GM23338 (cell line): ENCODE results near the gene TAF1D. TPM values are rescaled to one million over a fixed set of nuclear protein-coding genes. Genes with fewer than 3 reads are reported as not detected.

Source experiments
- ATAC-seq: fragments of 200-7000 bp; cut with Tn5 transposase; 3 replicates; pipeline ENCODE4 v1.9.1; 2020
- DNase-seq: peaks from one replicate; pipeline ENCODE4 v3.0.0-alpha.2; 2015; ENCODE audit warnings: low spot score
- H2AFZ ChIP-seq: fragments of 200-600 bp; sonication (generic); 2 replicates; pipeline ENCODE4 v1.8.0; 2016; ENCODE audit warnings: antibody characterized with exemption, mild to moderate bottlenecking, moderate library complexity
- H3F3A ChIP-seq: fragments of 200-600 bp; sonication (generic); replicated peaks from 2 replicates; pipeline ENCODE4 v1.8.0; 2017; ENCODE audit warnings: antibody characterized with exemption, mixed run types, low read depth
- H3K27ac ChIP-seq: fragments of 200-600 bp; sonication (generic); 2 replicates; pipeline ENCODE4 v1.6.1; 2016; ENCODE audit warnings: low read depth
- H3K27me3 ChIP-seq: fragments of 200-600 bp; sonication (generic); 2 replicates; pipeline ENCODE4 v1.8.0; 2016; ENCODE audit warnings: mild to moderate bottlenecking, mixed run types, moderate library complexity; ENCODE audit not compliant: insufficient read depth
- H3K36me3 ChIP-seq: fragments of 200-600 bp; sonication (generic); 2 replicates; pipeline ENCODE4 v1.8.0; 2016; ENCODE audit warnings: mild to moderate bottlenecking; ENCODE audit not compliant: insufficient read depth
- H3K4me1 ChIP-seq: fragments of 200-600 bp; sonication (generic); 2 replicates; pipeline ENCODE4 v1.8.0; 2016; ENCODE audit warnings: mild to moderate bottlenecking, moderate library complexity; ENCODE audit not compliant: insufficient read depth
- H3K4me2 ChIP-seq: fragments of 200-600 bp; sonication (generic); 2 replicates; pipeline ENCODE4 v1.7.1; 2017; ENCODE audit warnings: mixed run types
- H3K4me3 ChIP-seq: fragments of 200-600 bp; sonication (generic); 2 replicates; pipeline ENCODE4 v1.6.1; 2016; ENCODE audit warnings: mixed run types
- H3K79me2 ChIP-seq: fragments of 200-600 bp; sonication (generic); replicated peaks from 2 replicates; pipeline ENCODE4 v1.8.0; 2017; ENCODE audit warnings: mild to moderate bottlenecking; ENCODE audit not compliant: insufficient read depth
- H3K9me2 ChIP-seq: fragments of 200-600 bp; sonication (generic); 2 replicates; pipeline ENCODE4 v1.8.0; 2017; ENCODE audit not compliant: insufficient read depth
- H4K20me1 ChIP-seq: fragments of 200-600 bp; sonication (generic); replicated peaks from 2 replicates; pipeline ENCODE4 v1.8.0; 2017; ENCODE audit warnings: mild to moderate bottlenecking; ENCODE audit not compliant: insufficient read depth
- H3K27ac Mint-ChIP-seq: 2 replicates; pipeline ENCODE4 v1.8.0; 2020; ENCODE audit warnings: inconsistent platforms, mild to moderate bottlenecking, moderate library complexity, mixed read lengths
- H3K27me3 Mint-ChIP-seq: 3 replicates; pipeline ENCODE4 v1.8.0; 2022; ENCODE audit warnings: low read depth, mild to moderate bottlenecking, moderate library complexity, mixed read lengths, inconsistent platforms; ENCODE audit not compliant: insufficient read depth, poor library complexity
- H3K36me3 Mint-ChIP-seq: 3 replicates; pipeline ENCODE4 v1.8.0; 2021; ENCODE audit warnings: low read depth, mild to moderate bottlenecking, inconsistent platforms, moderate library complexity, mixed read lengths
- H3K4me1 Mint-ChIP-seq: 3 replicates; pipeline ENCODE4 v1.8.0; 2020; ENCODE audit warnings: mild to moderate bottlenecking, inconsistent platforms, mixed read lengths
- H3K4me3 Mint-ChIP-seq: 3 replicates; pipeline ENCODE4 v1.8.0; 2021; ENCODE audit warnings: moderate library complexity, mild to moderate bottlenecking, inconsistent platforms, mixed read lengths
- H3K9me3 Mint-ChIP-seq: 3 replicates; pipeline ENCODE4 v1.8.0; 2020; ENCODE audit warnings: moderate library complexity, mild to moderate bottlenecking, inconsistent platforms, mixed read lengths
- CREB1 ChIP-seq: fragments of 250-450 bp; sonication (Bioruptor Pico); IDR thresholded peaks from 2 replicates; pipeline ENCODE4 v1.5.0; 2020; ENCODE audit warnings: low read depth, mild to moderate bottlenecking, moderate library complexity
- EZH2 ChIP-seq: fragments of 200-600 bp; sonication (generic); IDR thresholded peaks from one replicate; pipeline ENCODE4 v1.8.0; 2017; ENCODE audit warnings: antibody characterized with exemption, mild to moderate bottlenecking, low read depth; ENCODE audit not compliant: unreplicated experiment
- EZH2phosphoT487 ChIP-seq: fragments of 200-600 bp; sonication (generic); IDR thresholded peaks from one replicate; pipeline ENCODE4 v1.8.1; 2018; ENCODE audit warnings: antibody characterized with exemption; ENCODE audit not compliant: unreplicated experiment
- JUNB ChIP-seq: IDR thresholded peaks from one replicate; pipeline ENCODE4 v1.6.1; 2016; ENCODE audit warnings: antibody characterized with exemption; ENCODE audit not compliant: unreplicated experiment
- NANOG ChIP-seq: IDR thresholded peaks from 2 replicates; pipeline ENCODE4 v1.6.1; 2016; ENCODE audit warnings: antibody characterized with exemption, borderline replicate concordance
- STAT1 ChIP-seq: IDR thresholded peaks from one replicate; pipeline ENCODE4 v1.6.1; 2016; ENCODE audit warnings: antibody characterized with exemption; ENCODE audit not compliant: unreplicated experiment
- ZNF114 ChIP-seq: fragments of 250-450 bp; sonication (Bioruptor Pico); IDR thresholded peaks from 2 replicates; pipeline ENCODE4 v1.5.0; 2020; ENCODE audit warnings: mild to moderate bottlenecking, moderate library complexity
- polyA plus RNA-seq: library from polyadenylated mRNA; unstranded; fragments of >200 nt; fragmentation: Nextera tagmentation; extraction: Ambion mirVana; gene quantifications from 2 replicates; pipeline ENCODE4 v1.2.1, GENCODE V29; 2016
- total RNA-seq: library from RNA; depleted of rRNA; stranded (reverse); fragments of >200 nt; shearing (Covaris generic); gene quantifications from 2 replicates; pipeline ENCODE4 v1.2.3, GENCODE V29; 2014
- TF ChIP-seq, protein P1 (sequence below): fragments of 250-450 bp; sonication (Bioruptor Pico); IDR thresholded peaks from 2 replicates; pipeline ENCODE4 v1.5.0; 2020; ENCODE audit warnings: mild to moderate bottlenecking, moderate library complexity

The TAF1D gene
- total and polyA plus RNA-seq, 2 experiments from 2014 or later: 240 to 246 TPM

DNA sequence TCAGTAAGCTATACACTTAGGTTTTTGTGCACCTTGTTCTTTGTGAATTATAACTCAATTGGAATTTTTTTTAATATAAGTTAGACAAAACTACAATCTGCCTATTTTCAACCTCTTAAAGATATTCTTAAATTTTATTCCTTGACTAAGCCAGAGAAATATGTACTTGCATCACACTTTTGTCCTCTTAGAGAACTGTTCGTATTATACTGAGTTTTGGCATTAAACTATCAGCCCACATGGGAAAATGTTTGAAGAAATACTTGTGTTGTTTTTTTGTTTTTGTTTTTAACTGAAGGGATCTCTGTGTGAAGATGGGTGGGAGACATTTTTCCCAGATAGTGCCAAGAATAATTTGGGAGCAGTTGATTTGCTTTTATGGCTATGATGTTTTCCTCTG, 54.5 kb downstream of the TAF1D start:
- H3K27me3 Mint-ChIP-seq: no peaks in the 10 kb centered on the region

More for the DNA sequence above, 54.5 kb downstream of the TAF1D start:
- H2AFZ ChIP-seq: no peak overlapping the region
- no peak overlapping the region for H3K27ac ChIP-seq
- no peak overlapping the region for H3K4me2 ChIP-seq
- H3K27ac Mint-ChIP-seq: no peak overlapping the region
- DNase-seq (no peak), ATAC-seq (no peak)
- no peaks in the 10 kb centered on the region for H4K20me1 ChIP-seq
- H3K9me2 ChIP-seq: no peaks in the 10 kb centered on the region
- no peaks in the 10 kb centered on the region for H3K9me3 Mint-ChIP-seq
- H3K4me1 ChIP-seq: no peaks in the 10 kb centered on the region
- H3K4me1 Mint-ChIP-seq: no peaks in the 10 kb centered on the region
- no peaks in the 10 kb centered on the region for H3F3A ChIP-seq
- H3K36me3 Mint-ChIP-seq: peaks cover 55% of the 10 kb centered on the region
- no peaks in the 10 kb centered on the region for H3K27me3 ChIP-seq
- no peak overlapping the region for H3K4me3 ChIP-seq
- H3K36me3 ChIP-seq: peaks cover 23% of the 10 kb centered on the region; the same call in 1 of the 2 replicates
- TF ChIP-seq JUNB: no peak
- TF ChIP-seq STAT1: no peak
- TF ChIP-seq, protein P1, sequence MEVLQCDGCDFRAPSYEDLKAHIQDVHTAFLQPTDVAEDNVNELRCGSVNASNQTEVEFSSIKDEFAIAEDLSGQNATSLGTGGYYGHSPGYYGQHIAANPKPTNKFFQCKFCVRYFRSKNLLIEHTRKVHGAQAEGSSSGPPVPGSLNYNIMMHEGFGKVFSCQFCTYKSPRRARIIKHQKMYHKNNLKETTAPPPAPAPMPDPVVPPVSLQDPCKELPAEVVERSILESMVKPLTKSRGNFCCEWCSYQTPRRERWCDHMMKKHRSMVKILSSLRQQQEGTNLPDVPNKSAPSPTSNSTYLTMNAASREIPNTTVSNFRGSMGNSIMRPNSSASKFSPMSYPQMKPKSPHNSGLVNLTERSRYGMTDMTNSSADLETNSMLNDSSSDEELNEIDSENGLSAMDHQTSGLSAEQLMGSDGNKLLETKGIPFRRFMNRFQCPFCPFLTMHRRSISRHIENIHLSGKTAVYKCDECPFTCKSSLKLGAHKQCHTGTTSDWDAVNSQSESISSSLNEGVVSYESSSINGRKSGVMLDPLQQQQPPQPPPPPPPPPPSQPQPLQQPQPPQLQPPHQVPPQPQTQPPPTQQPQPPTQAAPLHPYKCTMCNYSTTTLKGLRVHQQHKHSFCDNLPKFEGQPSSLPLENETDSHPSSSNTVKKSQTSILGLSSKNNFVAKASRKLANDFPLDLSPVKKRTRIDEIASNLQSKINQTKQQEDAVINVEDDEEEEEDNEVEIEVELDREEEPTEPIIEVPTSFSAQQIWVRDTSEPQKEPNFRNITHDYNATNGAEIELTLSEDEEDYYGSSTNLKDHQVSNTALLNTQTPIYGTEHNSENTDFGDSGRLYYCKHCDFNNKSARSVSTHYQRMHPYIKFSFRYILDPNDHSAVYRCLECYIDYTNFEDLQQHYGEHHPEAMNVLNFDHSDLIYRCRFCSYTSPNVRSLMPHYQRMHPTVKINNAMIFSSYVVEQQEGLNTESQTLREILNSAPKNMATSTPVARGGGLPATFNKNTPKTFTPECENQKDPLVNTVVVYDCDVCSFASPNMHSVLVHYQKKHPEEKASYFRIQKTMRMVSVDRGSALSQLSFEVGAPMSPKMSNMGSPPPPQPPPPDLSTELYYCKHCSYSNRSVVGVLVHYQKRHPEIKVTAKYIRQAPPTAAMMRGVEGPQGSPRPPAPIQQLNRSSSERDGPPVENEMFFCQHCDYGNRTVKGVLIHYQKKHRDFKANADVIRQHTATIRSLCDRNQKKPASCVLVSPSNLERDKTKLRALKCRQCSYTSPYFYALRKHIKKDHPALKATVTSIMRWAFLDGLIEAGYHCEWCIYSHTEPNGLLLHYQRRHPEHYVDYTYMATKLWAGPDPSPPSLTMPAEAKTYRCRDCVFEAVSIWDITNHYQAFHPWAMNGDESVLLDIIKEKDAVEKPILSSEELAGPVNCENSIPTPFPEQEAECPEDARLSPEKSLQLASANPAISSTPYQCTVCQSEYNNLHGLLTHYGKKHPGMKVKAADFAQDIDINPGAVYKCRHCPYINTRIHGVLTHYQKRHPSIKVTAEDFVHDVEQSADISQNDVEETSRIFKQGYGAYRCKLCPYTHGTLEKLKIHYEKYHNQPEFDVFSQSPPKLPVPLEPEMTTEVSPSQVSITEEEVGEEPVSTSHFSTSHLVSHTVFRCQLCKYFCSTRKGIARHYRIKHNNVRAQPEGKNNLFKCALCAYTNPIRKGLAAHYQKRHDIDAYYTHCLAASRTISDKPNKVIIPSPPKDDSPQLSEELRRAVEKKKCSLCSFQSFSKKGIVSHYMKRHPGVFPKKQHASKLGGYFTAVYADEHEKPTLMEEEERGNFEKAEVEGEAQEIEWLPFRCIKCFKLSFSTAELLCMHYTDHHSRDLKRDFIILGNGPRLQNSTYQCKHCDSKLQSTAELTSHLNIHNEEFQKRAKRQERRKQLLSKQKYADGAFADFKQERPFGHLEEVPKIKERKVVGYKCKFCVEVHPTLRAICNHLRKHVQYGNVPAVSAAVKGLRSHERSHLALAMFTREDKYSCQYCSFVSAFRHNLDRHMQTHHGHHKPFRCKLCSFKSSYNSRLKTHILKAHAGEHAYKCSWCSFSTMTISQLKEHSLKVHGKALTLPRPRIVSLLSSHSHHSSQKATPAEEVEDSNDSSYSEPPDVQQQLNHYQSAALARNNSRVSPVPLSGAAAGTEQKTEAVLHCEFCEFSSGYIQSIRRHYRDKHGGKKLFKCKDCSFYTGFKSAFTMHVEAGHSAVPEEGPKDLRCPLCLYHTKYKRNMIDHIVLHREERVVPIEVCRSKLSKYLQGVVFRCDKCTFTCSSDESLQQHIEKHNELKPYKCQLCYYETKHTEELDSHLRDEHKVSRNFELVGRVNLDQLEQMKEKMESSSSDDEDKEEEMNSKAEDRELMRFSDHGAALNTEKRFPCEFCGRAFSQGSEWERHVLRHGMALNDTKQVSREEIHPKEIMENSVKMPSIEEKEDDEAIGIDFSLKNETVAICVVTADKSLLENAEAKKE (CRISPR knock-in tag): no peak
- TF ChIP-seq ZNF114 (CRISPR knock-in tag): no peak
- TF ChIP-seq CREB1 (CRISPR knock-in tag): no peak
- no peak for TF ChIP-seq NANOG
- no peak for TF ChIP-seq EZH2phosphoT487
- no peak for TF ChIP-seq EZH2
- no peaks in the 10 kb centered on the region for H3K79me2 ChIP-seq
- no peak overlapping the region for H3K4me3 Mint-ChIP-seq
